Stimulated activated CD4-positive, alpha-beta T cell treated with anti-CD3 and anti-CD28 coated beads, Interleukin-15, amount 100 ng/mL, for 48 hours (primary cell): ENCODE data around the gene LRP10.

Experiments used
- DNase-seq, 2 donors: peaks; one replicate each; pipeline ENCODE4 v3.0.0-alpha.2; 2020; ENCODE audit warnings: low read depth in 2 of 2

Gene LRP10

GRCh38 chr14:22918804-22919600 lies 47.5 kb downstream of the LRP10 start, which contains the start of gene RBM23:
TSS of gene RBM23 (minus strand) at chr14:22919149.
- DNase-seq: peak; percentile 100

DNA sequence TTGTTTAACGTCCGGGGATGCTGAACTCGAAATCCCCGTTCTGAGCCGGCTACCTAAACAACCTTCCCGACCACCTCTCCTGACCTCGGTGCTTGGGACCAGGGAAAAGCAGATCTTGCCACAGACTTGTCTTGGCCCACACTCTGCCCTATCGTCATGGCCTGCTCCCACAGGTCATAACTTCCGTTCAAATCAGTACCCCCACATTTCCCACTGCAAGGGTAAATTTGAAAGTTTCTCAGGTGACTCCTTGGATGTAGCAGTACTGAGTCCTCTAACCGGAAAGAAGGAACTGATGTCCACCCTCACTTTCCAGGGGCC lies 48.0 kb downstream of the LRP10 start:
- no peak for DNase-seq

DNA sequence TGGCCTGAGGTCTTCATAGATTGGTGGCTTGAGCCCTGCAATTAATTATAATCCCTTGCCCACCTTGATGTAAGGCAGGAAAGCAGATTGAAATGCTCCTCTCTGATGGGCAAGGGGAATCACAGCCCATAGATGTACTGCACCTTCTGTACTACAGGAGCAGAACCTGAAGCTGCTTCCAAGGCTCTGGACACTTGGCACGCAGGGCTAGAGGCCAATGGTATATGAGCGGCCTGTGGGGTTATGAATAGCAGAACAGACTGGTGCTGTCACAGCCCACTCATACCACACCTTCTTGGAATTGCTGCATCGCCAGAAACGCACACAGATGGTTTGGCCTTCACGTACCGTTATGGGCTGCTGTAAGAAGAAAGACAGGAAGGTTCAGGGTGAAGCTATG lies 49.2 kb downstream of the LRP10 start:
- no peak for DNase-seq

- no peak for DNase-seq
Observed at GRCh38 chr14:22922294-22922693, 50.8 kb downstream of the LRP10 start.

DNA sequence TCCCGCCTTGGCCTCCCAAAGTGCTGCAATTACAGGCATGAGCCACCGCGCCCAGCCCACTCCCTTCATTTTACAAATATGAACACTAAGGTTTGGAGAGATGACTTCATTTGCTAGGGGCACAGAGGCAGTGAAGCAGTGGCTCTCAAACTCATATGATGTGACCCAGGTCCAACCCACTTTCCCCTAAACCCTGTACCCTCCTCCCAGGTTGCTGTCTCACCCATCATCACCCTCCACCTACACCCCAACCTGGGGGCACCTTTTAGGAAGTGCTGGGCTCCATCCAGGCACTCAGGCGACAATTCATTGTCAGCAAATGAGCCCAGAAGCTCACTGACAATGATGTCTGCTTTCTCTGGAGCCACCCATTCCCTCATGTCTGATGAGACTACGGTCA lies 52.2 kb downstream of the LRP10 start:
- no peak for DNase-seq

DNA sequence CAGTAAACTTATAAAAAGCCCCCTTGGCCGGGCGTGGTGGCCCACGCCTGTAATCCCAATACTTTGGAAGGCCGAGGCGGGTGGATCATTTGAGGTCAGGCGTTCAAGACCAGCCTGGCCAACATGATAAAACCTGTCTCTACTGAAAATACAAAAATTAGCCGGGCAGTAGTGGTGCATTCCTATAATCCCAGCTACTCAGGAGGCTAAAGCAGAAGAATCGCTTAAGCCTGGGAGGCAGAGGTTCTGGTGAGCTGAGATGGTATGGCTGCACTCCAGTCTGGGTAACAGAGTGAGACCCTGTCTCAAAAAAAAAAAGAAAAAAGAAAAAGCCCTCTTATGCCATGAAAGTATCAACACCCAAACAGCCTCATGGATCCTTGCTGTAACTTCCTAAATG lies 54.0 kb downstream of the LRP10 start:
- no peak for DNase-seq

DNA sequence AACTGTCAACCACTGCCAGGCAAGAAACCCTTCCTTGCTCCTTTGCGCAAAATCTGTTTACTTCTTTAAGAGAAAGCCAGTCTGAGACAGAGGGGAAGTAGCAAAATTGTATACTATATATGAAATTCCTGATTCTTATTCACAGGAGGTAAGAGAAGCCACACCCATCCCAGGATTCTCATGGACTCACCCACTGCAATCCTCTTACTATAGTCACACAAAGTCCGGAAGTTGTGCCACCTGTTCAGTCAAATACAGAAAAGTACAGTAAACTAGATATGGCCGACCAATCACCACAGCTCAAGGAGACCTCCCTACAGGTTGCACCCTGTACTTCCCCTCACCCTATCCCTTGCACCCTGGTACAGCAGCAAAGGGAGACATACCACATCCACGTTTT lies 54.8 kb downstream of the LRP10 start:
- DNase-seq: no peak

- DNase-seq: no peak
Observed at GRCh38 chr14:22928237-22929103, 56.9 kb downstream of the LRP10 start.

DNA sequence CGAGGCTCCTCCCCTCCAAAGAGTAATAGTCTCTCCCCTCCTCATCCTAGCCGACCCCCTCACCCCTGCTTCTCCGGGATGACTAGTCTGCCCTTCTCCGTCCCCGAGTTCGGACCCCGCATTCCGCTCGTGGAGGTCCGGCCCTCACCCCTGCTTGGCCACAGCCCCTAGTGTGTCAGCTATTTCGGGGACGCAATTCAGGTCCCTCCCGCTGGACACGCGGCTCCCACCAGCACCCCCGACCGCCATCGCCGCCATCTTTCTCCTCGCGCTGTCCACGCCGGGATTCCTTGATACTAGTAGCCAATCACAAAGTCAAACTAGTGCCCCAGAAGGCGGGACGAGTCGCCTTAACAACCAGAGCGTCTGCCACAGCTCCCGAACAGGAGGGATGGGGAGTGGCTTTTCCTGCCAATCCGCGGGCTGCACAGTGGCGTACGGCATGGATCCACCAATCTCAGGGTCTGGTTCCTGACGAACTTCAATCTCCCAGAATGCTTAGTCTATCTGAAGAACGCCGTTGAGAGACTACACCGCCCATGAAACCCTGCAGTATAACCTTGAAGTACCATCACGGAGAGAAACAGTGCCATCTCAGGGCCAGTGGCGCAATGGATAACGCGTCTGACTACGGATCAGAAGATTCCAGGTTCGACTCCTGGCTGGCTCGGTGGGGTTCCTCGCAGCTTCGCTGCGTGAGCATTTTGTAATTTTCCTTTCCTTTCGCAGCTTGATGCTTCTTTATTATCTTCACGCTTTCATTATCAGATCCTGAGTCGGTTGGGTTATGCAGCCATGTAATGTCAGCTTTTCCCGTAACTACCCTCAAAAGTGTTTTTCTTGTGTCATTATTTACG lies 57.8 kb downstream of the LRP10 start, which contains the start of gene PRMT5:
Gene PRMT5, minus strand, starts transcription at position 273 of the 857 bp plus-strand sequence. Its CDS starts 15 bp downstream, at position 258.
- peak; percentile 96 to 98 for DNase-seq

DNA sequence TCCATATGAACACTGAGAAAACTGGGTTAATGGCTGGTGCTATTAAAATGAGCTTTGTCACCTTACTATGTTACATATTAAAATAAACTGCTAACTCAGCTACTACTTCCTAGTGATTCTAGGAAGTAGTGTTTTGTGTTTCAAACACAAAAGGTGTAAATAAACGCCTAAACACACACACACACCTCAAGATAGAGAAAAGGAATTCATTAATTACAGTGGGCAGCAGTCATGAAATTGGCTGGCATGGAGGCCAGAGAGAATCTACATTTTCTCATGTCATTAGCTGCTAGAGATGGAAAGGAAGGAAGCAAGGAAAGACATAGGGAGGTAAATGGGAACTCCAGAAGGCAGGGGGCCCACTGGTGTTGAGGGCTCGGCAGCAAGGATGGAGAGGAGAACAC lies 58.4 kb downstream of the LRP10 start:
- DNase-seq: no peak
